HG03175 (cell line): ENCODE measurements around the gene NCBP2L.

Experiments
- ATAC-seq: cut with Tn5 transposase; IDR thresholded peaks from one replicate; pipeline ENCODE4 v1.9.1; 2021; ENCODE audit warnings: mild to moderate bottlenecking, moderate library complexity; ENCODE audit not compliant: unreplicated experiment

Gene NCBP2L

GRCh38 chrX:107752043-107752442 lies 25.5 kb upstream of the NCBP2L start:
- no peak for ATAC-seq

- ATAC-seq = no peak
Measured at GRCh38 chrX:107752714-107753113, 24.8 kb upstream of the NCBP2L start.

GRCh38 chrX:107753187-107753586 lies 24.3 kb upstream of the NCBP2L start:
- no peak for ATAC-seq

GRCh38 chrX:107755721-107756120 lies 21.8 kb upstream of the NCBP2L start:
- ATAC-seq = no peak

- no peak for ATAC-seq
Measured at GRCh38 chrX:107758231-107758766, 19.2 kb upstream of the NCBP2L start.

- no peak for ATAC-seq
Measured at GRCh38 chrX:107760304-107761077, 17.0 kb upstream of the NCBP2L start.

- no peak for ATAC-seq
Measured at GRCh38 chrX:107763647-107764046, 13.9 kb upstream of the NCBP2L start.

GRCh38 chrX:107764845-107765608 lies 12.5 kb upstream of the NCBP2L start:
- no peak for ATAC-seq

- no peak for ATAC-seq
Measured at GRCh38 chrX:107766470-107767150, 10.9 kb upstream of the NCBP2L start.

GRCh38 chrX:107768051-107768450 lies 9.5 kb upstream of the NCBP2L start:
- ATAC-seq = no peak

- no peak for ATAC-seq
Measured at GRCh38 chrX:107769581-107770317, 7.8 kb upstream of the NCBP2L start.

GRCh38 chrX:107773206-107773605 lies 4.3 kb upstream of the NCBP2L start:
- ATAC-seq = no peak

GRCh38 chrX:107773906-107774435 lies 3.6 kb upstream of the NCBP2L start:
- ATAC-seq = no peak

GRCh38 chrX:107775000-107775733 lies 2.4 kb upstream of the NCBP2L start:
- ATAC-seq = peak; percentile 27

GRCh38 chrX:107775734-107776511 lies 1.6 kb upstream of the NCBP2L start, which contains the start of gene TSC22D3:
Gene TSC22D3, minus strand, starts transcription at chrX:107775787. Its CDS starts 368 bp downstream, at chrX:107775419.
- peak; percentile 77 for ATAC-seq

GRCh38 chrX:107776649-107777535 lies 641 bp upstream of the NCBP2L start:
- ATAC-seq = peak; percentile 77

GRCh38 chrX:107780525-107780924 lies 3.0 kb downstream of the NCBP2L start:
- ATAC-seq = no peak

GRCh38 chrX:107787827-107788226 lies 10.3 kb downstream of the NCBP2L start:
- ATAC-seq = no peak
